GM06990 (cell line): ENCODE results near the gene DEAF1.

Source experiments
- DNase-seq: peaks from one replicate; pipeline ENCODE4 v3.0.0-alpha.2; 2011; ENCODE audit not compliant: insufficient read length; ENCODE audit errors: extremely low read depth
- H3K27me3 ChIP-seq: replicated peaks from 2 replicates; pipeline ENCODE4 v1.6.0; 2011; ENCODE audit warnings: low read length; ENCODE audit not compliant: control insufficient read depth, insufficient read depth
- H3K36me3 ChIP-seq: 2 replicates; pipeline ENCODE4 v1.5.1; 2011; ENCODE audit warnings: low read length; ENCODE audit not compliant: control insufficient read depth, insufficient read depth
- H3K4me3 ChIP-seq: replicated peaks from 2 replicates; pipeline ENCODE4 v1.5.1; 2011; ENCODE audit warnings: low read depth, mild to moderate bottlenecking, control low read depth, low read length
- CTCF ChIP-seq: IDR thresholded peaks from 2 replicates; pipeline ENCODE4 v1.5.1; 2011; ENCODE audit warnings: low read length, control low read depth, mild to moderate bottlenecking, inconsistent platforms; ENCODE audit not compliant: insufficient read depth, poor library complexity, severe bottlenecking

DEAF1 gene

GRCh38 chr11:729492-730074 lies 34.6 kb upstream of the DEAF1 start:
- TF ChIP-seq CTCF, result no peak
- DNase-seq, result no peak
- no peak overlapping the region for H3K4me3 ChIP-seq
- H3K36me3 ChIP-seq, result no peaks in the 10 kb centered on the region
- H3K27me3 ChIP-seq, result no peaks in the 10 kb centered on the region

GRCh38 chr11:728901-729491 lies 34.0 kb upstream of the DEAF1 start:
- H3K4me3 ChIP-seq, result no peak overlapping the region
- H3K27me3 ChIP-seq, result no peaks in the 10 kb centered on the region
- H3K36me3 ChIP-seq, result no peaks in the 10 kb centered on the region
- DNase-seq, result no peak
- no peak for TF ChIP-seq CTCF

GRCh38 chr11:727859-728748 lies 33.1 kb upstream of the DEAF1 start:
- Histone ChIP-seq H3K27me3 (no peaks in the 10 kb centered on the region), H3K4me3 (no peak overlapping the region), H3K36me3 (no peaks in the 10 kb centered on the region)
- TF ChIP-seq CTCF, result peak; percentile 100
- peak; percentile 75 for DNase-seq

- Histone ChIP-seq H3K27me3 (no peaks in the 10 kb centered on the region; the same call in 1 of the 2 replicates), H3K4me3 (no peak overlapping the region), H3K36me3 (no peaks in the 10 kb centered on the region)
- no peak for DNase-seq
- TF ChIP-seq CTCF, result no peak
Measured at GRCh38 chr11:727281-727701, 32.3 kb upstream of the DEAF1 start.

- peak; percentile 74 for DNase-seq
- H3K4me3 ChIP-seq, result peak overlapping the region; percentile 45
- no peak for TF ChIP-seq CTCF
- no peaks in the 10 kb centered on the region; the same call in 1 of the 2 replicates for H3K27me3 ChIP-seq
- no peaks in the 10 kb centered on the region for H3K36me3 ChIP-seq
Measured at GRCh38 chr11:726278-727220, 31.5 kb upstream of the DEAF1 start.
